Ishikawa (cell line): Measurements from ENCODE around the gene SASH1.
A peak's percentile ranks its signal among the peaks of the same experiment; 100 is the strongest.

Experiments used
- CREB1 ChIP-seq: IDR thresholded peaks from 2 replicates; pipeline ENCODE4 v1.6.1; 2012; ENCODE audit warnings: low read depth
- EP300 ChIP-seq: IDR thresholded peaks from 2 replicates; pipeline ENCODE4 v1.6.1; 2012; ENCODE audit warnings: borderline replicate concordance
- ZBTB7A ChIP-seq: IDR thresholded peaks from 2 replicates; pipeline ENCODE4 v1.6.1; 2012; ENCODE audit warnings: low read depth
- TF ChIP-seq, protein P1 (sequence below): IDR thresholded peaks from 2 replicates; pipeline ENCODE4 v1.6.1; 2012; ENCODE audit warnings: low read depth, mild to moderate bottlenecking
- TF ChIP-seq, protein P2 (sequence below): IDR thresholded peaks from 2 replicates; pipeline ENCODE4 v1.6.1; 2012

DNA sequence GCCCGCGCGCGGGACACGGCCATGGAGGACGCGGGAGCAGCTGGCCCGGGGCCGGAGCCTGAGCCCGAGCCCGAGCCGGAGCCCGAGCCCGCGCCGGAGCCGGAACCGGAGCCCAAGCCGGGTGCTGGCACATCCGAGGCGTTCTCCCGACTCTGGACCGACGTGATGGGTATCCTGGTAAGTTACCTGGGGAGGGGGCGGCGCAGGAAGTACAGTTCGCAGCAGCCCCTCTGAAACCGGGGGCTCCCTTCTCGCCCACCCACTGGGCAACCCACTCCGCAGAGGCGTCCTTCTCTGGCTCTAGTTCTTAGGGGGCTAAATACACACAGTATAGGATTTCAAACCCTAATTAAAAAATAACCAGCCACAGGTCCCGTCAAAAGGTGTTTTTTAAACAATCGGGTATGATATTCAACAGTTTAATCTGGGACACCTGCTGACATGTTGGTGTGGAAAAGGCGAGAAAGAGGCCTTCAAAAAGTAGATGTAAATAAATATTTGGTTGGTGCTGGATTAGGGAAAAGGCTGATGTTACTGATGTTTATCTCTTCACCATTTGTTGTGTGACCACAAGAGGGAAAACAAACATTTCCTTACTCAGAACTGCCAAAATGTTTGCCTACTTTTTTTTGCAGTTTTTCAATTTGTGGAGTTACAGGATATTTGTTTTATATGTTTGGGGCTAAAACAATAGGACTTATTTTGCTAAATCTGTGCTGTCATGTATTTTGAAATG lies 577 bp downstream of the SASH1 start:
- TF ChIP-seq EP300 = no peak
- TF ChIP-seq, protein P1, sequence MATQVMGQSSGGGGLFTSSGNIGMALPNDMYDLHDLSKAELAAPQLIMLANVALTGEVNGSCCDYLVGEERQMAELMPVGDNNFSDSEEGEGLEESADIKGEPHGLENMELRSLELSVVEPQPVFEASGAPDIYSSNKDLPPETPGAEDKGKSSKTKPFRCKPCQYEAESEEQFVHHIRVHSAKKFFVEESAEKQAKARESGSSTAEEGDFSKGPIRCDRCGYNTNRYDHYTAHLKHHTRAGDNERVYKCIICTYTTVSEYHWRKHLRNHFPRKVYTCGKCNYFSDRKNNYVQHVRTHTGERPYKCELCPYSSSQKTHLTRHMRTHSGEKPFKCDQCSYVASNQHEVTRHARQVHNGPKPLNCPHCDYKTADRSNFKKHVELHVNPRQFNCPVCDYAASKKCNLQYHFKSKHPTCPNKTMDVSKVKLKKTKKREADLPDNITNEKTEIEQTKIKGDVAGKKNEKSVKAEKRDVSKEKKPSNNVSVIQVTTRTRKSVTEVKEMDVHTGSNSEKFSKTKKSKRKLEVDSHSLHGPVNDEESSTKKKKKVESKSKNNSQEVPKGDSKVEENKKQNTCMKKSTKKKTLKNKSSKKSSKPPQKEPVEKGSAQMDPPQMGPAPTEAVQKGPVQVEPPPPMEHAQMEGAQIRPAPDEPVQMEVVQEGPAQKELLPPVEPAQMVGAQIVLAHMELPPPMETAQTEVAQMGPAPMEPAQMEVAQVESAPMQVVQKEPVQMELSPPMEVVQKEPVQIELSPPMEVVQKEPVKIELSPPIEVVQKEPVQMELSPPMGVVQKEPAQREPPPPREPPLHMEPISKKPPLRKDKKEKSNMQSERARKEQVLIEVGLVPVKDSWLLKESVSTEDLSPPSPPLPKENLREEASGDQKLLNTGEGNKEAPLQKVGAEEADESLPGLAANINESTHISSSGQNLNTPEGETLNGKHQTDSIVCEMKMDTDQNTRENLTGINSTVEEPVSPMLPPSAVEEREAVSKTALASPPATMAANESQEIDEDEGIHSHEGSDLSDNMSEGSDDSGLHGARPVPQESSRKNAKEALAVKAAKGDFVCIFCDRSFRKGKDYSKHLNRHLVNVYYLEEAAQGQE = no peak
- TF ChIP-seq, protein P2, sequence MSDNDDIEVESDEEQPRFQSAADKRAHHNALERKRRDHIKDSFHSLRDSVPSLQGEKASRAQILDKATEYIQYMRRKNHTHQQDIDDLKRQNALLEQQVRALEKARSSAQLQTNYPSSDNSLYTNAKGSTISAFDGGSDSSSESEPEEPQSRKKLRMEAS = no peak
- no peak for TF ChIP-seq CREB1
- TF ChIP-seq ZBTB7A = peak; percentile 74; the same call in 1 of the 2 replicates
